ENCODE results near the gene UCK1.
A peak's percentile ranks its signal among the peaks of the same experiment; 100 is the strongest.

The UCK1 gene

GRCh38 chr9:131545786-131546335 lies 14.8 kb upstream of the UCK1 start:
- CTCF ChIA-PET = no interaction called here
- no peak for DNase-seq (ENCODE audit: extremely low spot score)
- POLR2A ChIA-PET = interaction anchor here (1.0 to 1.2 kb wide), 3 partner anchors 14 to 44 kb away, joined by 3 to 8 read pairs (median 6); no protein-coding TSS in a partner anchor
- no peak for TF ChIP-seq FOXA1 (IDR thresholded peaks at IDR 0.05)
- no peak for TF ChIP-seq HDGF (IDR thresholded peaks at IDR 0.05; ENCODE audit: borderline replicate concordance)
- no peak for TF ChIP-seq ZNF384 (IDR thresholded peaks at IDR 0.05)
- TF ChIP-seq LEF1 (IDR thresholded peaks at IDR 0.05; ENCODE audit: borderline replicate concordance) = no peak
- no peak for TF ChIP-seq FOXM1 (IDR thresholded peaks at IDR 0.05; ENCODE audit: borderline replicate concordance)
- TF ChIP-seq FOXK2 (IDR thresholded peaks at IDR 0.05) = no peak
- no peak for TF ChIP-seq CTBP1 (IDR thresholded peaks at IDR 0.05; ENCODE audit: borderline replicate concordance)
- no peak for TF ChIP-seq NFRKB (IDR thresholded peaks at IDR 0.05)
- no peak for TF ChIP-seq ARNT (IDR thresholded peaks at IDR 0.05)
- no peak for TF ChIP-seq SUZ12 (IDR thresholded peaks at IDR 0.05)
- TF ChIP-seq TARDBP (IDR thresholded peaks at IDR 0.05) = no peak
- TF ChIP-seq BHLHE40 (IDR thresholded peaks at IDR 0.05; ENCODE audit: borderline replicate concordance) = no peak
- TF ChIP-seq L3MBTL2 (conservative IDR thresholded peaks at IDR 0.05) = no peak
- TF ChIP-seq ELF4 (IDR thresholded peaks at IDR 0.05) = no peak

DNA sequence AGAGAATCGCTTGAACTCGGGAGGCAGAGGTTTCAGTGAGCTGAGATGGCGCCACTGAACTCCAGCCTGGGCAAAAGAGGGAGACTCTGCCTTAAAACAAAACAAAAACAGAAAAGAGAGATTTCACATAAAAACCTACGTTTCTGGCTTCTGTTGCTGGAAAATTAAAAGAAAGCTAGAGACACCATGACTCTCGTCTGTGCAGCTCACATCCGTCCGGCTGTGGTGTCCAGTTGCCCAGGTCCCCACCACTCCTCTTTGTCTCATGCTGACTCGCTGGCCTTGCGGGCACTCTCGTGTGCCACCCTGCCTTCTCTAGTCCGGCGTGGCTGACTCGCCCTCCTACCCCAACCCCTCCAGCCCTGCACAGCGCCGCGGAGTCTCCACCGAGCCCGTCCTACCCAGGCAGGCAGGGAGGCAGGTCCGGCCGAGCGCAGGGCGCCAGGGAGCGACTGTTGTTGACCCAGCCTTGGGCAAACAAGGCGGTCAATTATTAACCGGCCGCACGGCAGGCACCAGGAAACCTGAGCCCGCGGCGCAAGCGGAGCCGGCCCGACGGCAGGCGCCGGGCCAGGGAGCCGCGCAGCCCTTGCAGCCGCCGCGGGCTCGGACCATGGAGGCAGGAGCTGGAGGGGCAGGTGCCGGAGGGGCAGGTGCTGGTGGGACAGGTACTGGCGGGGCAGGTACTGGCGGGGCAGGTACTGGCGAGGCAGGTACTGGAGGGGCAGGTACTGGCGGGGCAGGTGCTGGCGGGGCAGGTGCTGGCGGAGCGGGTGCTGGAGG lies 14.1 kb upstream of the UCK1 start, which contains the start of gene PRRT1B:
PRRT1B (plus strand) TSS at position 521 of the 783 bp plus-strand sequence; CDS start at position 614, 93 bp downstream.
- TF ChIP-seq SP1 (IDR thresholded peaks at IDR 0.05) (no peak), FOXA1 (IDR thresholded peaks at IDR 0.05) (no peak), SUZ12 (IDR thresholded peaks at IDR 0.05) (no peak), HDGF (IDR thresholded peaks at IDR 0.05; ENCODE audit: borderline replicate concordance) (no peak), FOXK2 (IDR thresholded peaks at IDR 0.05) (no peak), BHLHE40 (IDR thresholded peaks at IDR 0.05; ENCODE audit: borderline replicate concordance) (no peak), NFRKB (IDR thresholded peaks at IDR 0.05) (no peak)
- TF ChIP-seq, protein P1, sequence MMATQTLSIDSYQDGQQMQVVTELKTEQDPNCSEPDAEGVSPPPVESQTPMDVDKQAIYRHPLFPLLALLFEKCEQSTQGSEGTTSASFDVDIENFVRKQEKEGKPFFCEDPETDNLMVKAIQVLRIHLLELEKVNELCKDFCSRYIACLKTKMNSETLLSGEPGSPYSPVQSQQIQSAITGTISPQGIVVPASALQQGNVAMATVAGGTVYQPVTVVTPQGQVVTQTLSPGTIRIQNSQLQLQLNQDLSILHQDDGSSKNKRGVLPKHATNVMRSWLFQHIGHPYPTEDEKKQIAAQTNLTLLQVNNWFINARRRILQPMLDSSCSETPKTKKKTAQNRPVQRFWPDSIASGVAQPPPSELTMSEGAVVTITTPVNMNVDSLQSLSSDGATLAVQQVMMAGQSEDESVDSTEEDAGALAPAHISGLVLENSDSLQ (IDR thresholded peaks at IDR 0.05) = no peak
- ChIA-PET POLR2A (interaction anchor here (1.0 to 2.0 kb wide), 2 partner anchors 14 to 43 kb away, joined by 4 to 8 read pairs; partner anchors contain the start of gene UCK1), CTCF (no interaction called here)
- no peak for DNase-seq (ENCODE audit: extremely low spot score)

GRCh38 chr9:131543141-131543540 lies 12.1 kb upstream of the UCK1 start:
- ChIA-PET CTCF (no interaction called here), POLR2A (no interaction called here)
- DNase-seq (ENCODE audit: extremely low spot score) = no peak
- TF ChIP-seq TARDBP (IDR thresholded peaks at IDR 0.05) (no peak), ZNF384 (IDR thresholded peaks at IDR 0.05) (peak; percentile 62; the same call in 1 of the 2 replicates), BHLHE40 (IDR thresholded peaks at IDR 0.05; ENCODE audit: borderline replicate concordance) (no peak)

DNA sequence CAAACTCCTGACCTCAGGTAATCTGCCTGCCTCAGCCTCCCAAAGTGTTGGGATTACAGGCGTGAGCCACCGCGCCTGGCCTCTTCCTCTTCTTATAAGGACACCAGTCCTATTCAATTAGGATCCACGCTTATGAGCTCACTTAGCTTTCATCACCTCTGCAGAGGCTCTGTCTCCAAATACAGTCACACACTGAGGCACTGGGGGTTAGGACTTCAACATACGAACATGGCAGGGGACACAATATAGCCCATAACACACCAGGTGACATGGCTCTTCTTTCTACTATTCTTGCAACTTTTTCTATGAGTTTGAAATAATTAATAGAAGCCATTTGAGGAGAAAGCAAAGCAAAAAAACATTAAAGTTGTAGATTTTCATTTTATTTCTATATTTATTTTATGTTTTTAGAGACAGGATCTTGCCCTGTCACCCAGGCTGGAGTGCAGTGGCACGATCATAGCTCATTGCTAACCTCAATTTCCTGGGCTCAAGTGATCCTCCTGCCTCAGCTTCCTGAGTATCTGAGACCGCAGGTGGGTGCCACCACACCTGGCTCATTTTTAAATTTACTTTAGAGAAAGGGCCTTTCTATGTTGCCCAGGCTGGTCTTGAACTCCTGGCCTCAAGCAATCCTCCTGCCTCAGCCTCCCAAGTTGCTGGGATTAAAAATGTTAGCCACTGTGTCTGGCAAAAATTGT lies 8.3 kb upstream of the UCK1 start:
- TF ChIP-seq, protein P1 (IDR thresholded peaks at IDR 0.05) = no peak
- TF ChIP-seq LEF1 (IDR thresholded peaks at IDR 0.05; ENCODE audit: borderline replicate concordance) (no peak), ARNT (IDR thresholded peaks at IDR 0.05) (no peak), BHLHE40 (IDR thresholded peaks at IDR 0.05; ENCODE audit: borderline replicate concordance) (no peak), ZNF384 (IDR thresholded peaks at IDR 0.05) (no peak), NFRKB (IDR thresholded peaks at IDR 0.05) (no peak), FOXM1 (IDR thresholded peaks at IDR 0.05; ENCODE audit: borderline replicate concordance) (no peak), CTBP1 (IDR thresholded peaks at IDR 0.05; ENCODE audit: borderline replicate concordance) (no peak), ELF4 (IDR thresholded peaks at IDR 0.05) (no peak), TARDBP (IDR thresholded peaks at IDR 0.05) (no peak), SUZ12 (IDR thresholded peaks at IDR 0.05) (no peak), HDGF (IDR thresholded peaks at IDR 0.05; ENCODE audit: borderline replicate concordance) (no peak), FOXA1 (IDR thresholded peaks at IDR 0.05) (no peak), FOXK2 (IDR thresholded peaks at IDR 0.05) (no peak), SP1 (IDR thresholded peaks at IDR 0.05) (no peak), L3MBTL2 (conservative IDR thresholded peaks at IDR 0.05) (no peak)
- no peak for DNase-seq (ENCODE audit: extremely low spot score)
- CTCF ChIA-PET = no interaction called here
- POLR2A ChIA-PET = interaction anchor here (0.7 kb wide), 1 partner anchor 287 kb away, joined by 3 read pairs; no protein-coding TSS in a partner anchor

GRCh38 chr9:131537946-131538345 lies 6.9 kb upstream of the UCK1 start:
- ChIA-PET POLR2A (no interaction called here), CTCF (no interaction called here)
- TF ChIP-seq TARDBP (IDR thresholded peaks at IDR 0.05) (no peak), SUZ12 (IDR thresholded peaks at IDR 0.05) (no peak), ELF4 (IDR thresholded peaks at IDR 0.05) (no peak), HDGF (IDR thresholded peaks at IDR 0.05; ENCODE audit: borderline replicate concordance) (no peak), ZNF384 (IDR thresholded peaks at IDR 0.05) (no peak), L3MBTL2 (conservative IDR thresholded peaks at IDR 0.05) (no peak), CTBP1 (IDR thresholded peaks at IDR 0.05; ENCODE audit: borderline replicate concordance) (no peak), LEF1 (IDR thresholded peaks at IDR 0.05; ENCODE audit: borderline replicate concordance) (no peak), NFRKB (IDR thresholded peaks at IDR 0.05) (no peak), ARNT (IDR thresholded peaks at IDR 0.05) (no peak), FOXM1 (IDR thresholded peaks at IDR 0.05; ENCODE audit: borderline replicate concordance) (no peak)
- TF ChIP-seq, protein P1 (IDR thresholded peaks at IDR 0.05) = no peak
- no peak for DNase-seq (ENCODE audit: extremely low spot score)
